Natural killer cell (primary cell): ENCODE data around the gene SLC35F1. TPM values are rescaled to one million over a fixed set of nuclear protein-coding genes. Genes with fewer than 3 reads are reported as not detected.

Source experiments
- ATAC-seq, 3 donors: fragments of 150-1000 bp in 2 of 3; fragments of 200-7000 bp in 1 of 3; cut with Tn5 transposase; 1 replicate in 1 of 3; 2 replicates in 2 of 3; pipeline ENCODE4 v1.10.0; 2021; ENCODE audit warnings: mild to moderate bottlenecking in 2 of 3, moderate library complexity in 2 of 3
- DNase-seq, 2 donors: peaks; one replicate each; pipeline versions ENCODE4 v3.0.0 to v3.0.0-alpha.2; 2013 to 2021; ENCODE audit warnings: mixed read lengths in 1 of 2
- H3K27ac ChIP-seq: one replicate; pipeline ENCODE4 v1.5.1; 2013; ENCODE audit warnings: mild to moderate bottlenecking, low read length
- H3K27me3 ChIP-seq: one replicate; pipeline ENCODE4 v1.6.1; 2013; ENCODE audit warnings: low read length; ENCODE audit not compliant: control insufficient read depth, insufficient read depth
- H3K36me3 ChIP-seq: one replicate; pipeline ENCODE4 v1.6.1; 2013; ENCODE audit warnings: low read length; ENCODE audit not compliant: control insufficient read depth, insufficient read depth
- H3K4me1 ChIP-seq: one replicate; pipeline ENCODE4 v1.6.1; 2013; ENCODE audit warnings: low read length; ENCODE audit not compliant: control insufficient read depth, insufficient read depth
- H3K4me3 ChIP-seq: one replicate; pipeline ENCODE4 v1.5.1; 2013; ENCODE audit warnings: low read length
- H3K9me3 ChIP-seq: one replicate; pipeline ENCODE4 v1.6.1; 2013; ENCODE audit warnings: low read length; ENCODE audit not compliant: control insufficient read depth, insufficient read depth
- H3K27ac Mint-ChIP-seq, 2 donors: one replicate each; pipeline ENCODE4 v1.8.0; 2022; ENCODE audit warnings: mild to moderate bottlenecking in 2 of 2, mixed read lengths in 2 of 2, moderate library complexity in 1 of 2
- H3K27me3 Mint-ChIP-seq, 2 donors: one replicate each; pipeline ENCODE4 v1.8.0; 2022; ENCODE audit warnings: low read depth in 2 of 2, mixed read lengths in 2 of 2
- H3K36me3 Mint-ChIP-seq: one replicate; pipeline ENCODE4 v1.8.0; 2022; ENCODE audit warnings: mixed read lengths
- H3K4me1 Mint-ChIP-seq, 2 donors: one replicate each; pipeline ENCODE4 v1.8.0; 2022; ENCODE audit warnings: mixed read lengths in 2 of 2
- H3K4me3 Mint-ChIP-seq: one replicate; pipeline ENCODE4 v1.8.0; 2022; ENCODE audit warnings: mild to moderate bottlenecking, moderate library complexity, mixed read lengths
- H3K9me3 Mint-ChIP-seq, 2 donors: one replicate each; pipeline ENCODE4 v1.8.0; 2022; ENCODE audit warnings: mixed read lengths in 2 of 2
- WGBS: methylation state at CpG from one replicate; pipeline ENCODE4 v1.1.7; 2013; ENCODE audit warnings: missing lambda C conversion rate; ENCODE audit not compliant: insufficient coverage; 5-methylcytosine and 5-hydroxymethylcytosine counted together
- intact Hi-C: fragments of 100-400 bp; cut with micrococcal nuclease; formaldehyde crosslinking; loops from one replicate; pipeline ENCODE4 v1.14.2; 2022
- total RNA-seq, 4 donors: library from RNA; stranded (reverse); fragments of 120-200 nt in 1 of 4; gene quantifications; one replicate each; pipeline versions ENCODE4 v1.2.3 to v1.2.4, GENCODE V29; 2013 to 2022
- TF ChIP-seq, protein P1 (sequence below): fragments of 200-600 bp; IDR thresholded peaks from one replicate; pipeline ENCODE4 v1.8.0; 2022; ENCODE audit warnings: antibody characterized with exemption

The SLC35F1 gene
- total RNA-seq, 3 donors from 2014 or later (not counting 1 experiment from before 2014, with no cell fraction given): not detected

DNA sequence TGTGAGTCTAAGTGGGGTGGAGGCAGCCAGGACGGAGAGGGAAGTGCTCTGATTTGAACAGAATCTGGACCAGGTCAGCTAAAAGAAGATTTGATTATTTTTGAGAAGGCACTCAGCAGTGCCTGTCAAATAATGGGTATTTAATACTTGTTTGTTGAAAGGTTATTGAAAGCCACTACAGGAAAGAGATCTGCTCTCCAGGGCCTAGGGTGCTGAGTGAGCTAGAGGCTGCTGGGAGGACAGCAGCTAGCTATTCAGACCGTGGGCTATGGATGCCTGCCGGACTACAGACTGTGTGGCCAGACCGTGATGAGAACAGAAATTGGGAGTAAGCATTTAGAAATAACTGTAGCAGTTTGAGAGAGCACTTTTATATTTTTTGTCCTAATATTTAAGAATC is 8.8 kb downstream of the SLC35F1 start:
- Histone ChIP-seq H3K27ac (no peak overlapping the region), H3K27me3 (peaks cover 12% of the 10 kb centered on the region), H3K4me3 (no peak overlapping the region), H3K36me3 (no peaks in the 10 kb centered on the region), H3K9me3 (no peaks in the 10 kb centered on the region), H3K4me1 (no peaks in the 10 kb centered on the region)
- no peak for ATAC-seq
- TF ChIP-seq, protein P1, sequence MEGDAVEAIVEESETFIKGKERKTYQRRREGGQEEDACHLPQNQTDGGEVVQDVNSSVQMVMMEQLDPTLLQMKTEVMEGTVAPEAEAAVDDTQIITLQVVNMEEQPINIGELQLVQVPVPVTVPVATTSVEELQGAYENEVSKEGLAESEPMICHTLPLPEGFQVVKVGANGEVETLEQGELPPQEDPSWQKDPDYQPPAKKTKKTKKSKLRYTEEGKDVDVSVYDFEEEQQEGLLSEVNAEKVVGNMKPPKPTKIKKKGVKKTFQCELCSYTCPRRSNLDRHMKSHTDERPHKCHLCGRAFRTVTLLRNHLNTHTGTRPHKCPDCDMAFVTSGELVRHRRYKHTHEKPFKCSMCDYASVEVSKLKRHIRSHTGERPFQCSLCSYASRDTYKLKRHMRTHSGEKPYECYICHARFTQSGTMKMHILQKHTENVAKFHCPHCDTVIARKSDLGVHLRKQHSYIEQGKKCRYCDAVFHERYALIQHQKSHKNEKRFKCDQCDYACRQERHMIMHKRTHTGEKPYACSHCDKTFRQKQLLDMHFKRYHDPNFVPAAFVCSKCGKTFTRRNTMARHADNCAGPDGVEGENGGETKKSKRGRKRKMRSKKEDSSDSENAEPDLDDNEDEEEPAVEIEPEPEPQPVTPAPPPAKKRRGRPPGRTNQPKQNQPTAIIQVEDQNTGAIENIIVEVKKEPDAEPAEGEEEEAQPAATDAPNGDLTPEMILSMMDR: no peak
- Mint-ChIP-seq H3K4me1 (no peaks in the 10 kb centered on the region), H3K9me3 (no peaks in the 10 kb centered on the region), H3K27me3 (peaks cover 5 to 15% of the 10 kb centered on the region in 2 donors), H3K36me3 (no peaks in the 10 kb centered on the region), H3K27ac (no peak overlapping the region), H3K4me3 (no peak overlapping the region)
- WGBS: 74% methylated on average over 4 of the region's 4 CpGs
- DNase-seq: no peak
- intact Hi-C loops: no loop called here

DNA sequence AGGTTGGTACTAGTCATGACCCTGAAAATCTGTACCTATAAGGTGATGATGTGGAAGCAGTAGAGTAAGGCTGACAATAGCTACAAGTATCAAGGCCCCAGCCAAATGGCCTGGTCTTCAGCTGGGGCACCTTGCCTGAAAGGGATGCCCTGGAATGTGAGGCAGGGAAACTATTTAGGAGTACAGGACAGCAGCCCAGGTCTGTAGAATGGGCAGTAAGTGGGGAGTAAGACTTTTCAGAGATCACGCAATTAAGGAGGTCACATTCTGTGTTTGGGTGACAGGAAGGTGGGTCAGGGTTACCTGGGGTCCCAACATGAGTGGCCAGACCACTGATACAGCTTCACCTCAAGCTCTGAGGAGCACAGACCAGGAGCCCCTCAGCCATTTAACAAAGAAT is 9.4 kb downstream of the SLC35F1 start:
- Mint-ChIP-seq H3K4me1 (no peaks in the 10 kb centered on the region), H3K27ac (no peak overlapping the region), H3K9me3 (no peaks in the 10 kb centered on the region), H3K27me3 (peaks cover 6 to 19% of the 10 kb centered on the region in 2 donors), H3K4me3 (no peak overlapping the region), H3K36me3 (no peaks in the 10 kb centered on the region)
- peaks cover 12% of the 10 kb centered on the region for H3K27me3 ChIP-seq
- ATAC-seq: no peak
- intact Hi-C loops: no loop called here
- no peak for DNase-seq
- no peaks in the 10 kb centered on the region for H3K36me3 ChIP-seq
- H3K4me1 ChIP-seq: no peaks in the 10 kb centered on the region
- no peaks in the 10 kb centered on the region for H3K9me3 ChIP-seq
- TF ChIP-seq, protein P1: no peak
- no peak overlapping the region for H3K4me3 ChIP-seq
- no peak overlapping the region for H3K27ac ChIP-seq
- 100% methylated on average over 1 of the region's 1 CpG for WGBS

DNA sequence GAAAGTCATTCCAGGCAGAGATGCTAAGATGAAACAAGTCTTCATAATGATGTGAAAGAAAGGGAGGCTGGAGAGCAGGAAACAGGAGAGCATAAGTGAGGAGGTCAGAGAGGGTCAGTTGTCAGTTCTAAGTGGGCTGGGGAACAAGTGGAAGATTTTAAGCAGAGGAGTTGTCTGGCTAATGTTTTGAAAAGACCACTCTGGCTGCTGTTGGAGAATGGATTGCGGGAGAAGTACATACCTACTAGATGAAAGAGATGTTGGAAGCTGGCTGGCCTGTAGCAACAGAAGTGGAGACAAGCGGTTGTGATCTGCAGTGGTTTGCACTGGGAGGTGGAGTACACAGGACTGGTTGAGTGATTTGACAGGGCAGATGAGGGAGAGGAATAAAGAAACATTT is 10.1 kb downstream of the SLC35F1 start:
- no peak overlapping the region for H3K4me3 ChIP-seq
- intact Hi-C loops: no loop called here
- no peaks in the 10 kb centered on the region for H3K4me1 ChIP-seq
- no peaks in the 10 kb centered on the region for H3K36me3 ChIP-seq
- Mint-ChIP-seq H3K9me3 (no peaks in the 10 kb centered on the region), H3K4me1 (no peaks in the 10 kb centered on the region), H3K4me3 (no peak overlapping the region), H3K36me3 (no peaks in the 10 kb centered on the region), H3K27ac (no peak overlapping the region), H3K27me3 (peaks cover 6 to 18% of the 10 kb centered on the region in 2 donors)
- DNase-seq (no peak), ATAC-seq (no peak)
- 86% methylated on average over 2 of the region's 2 CpGs for WGBS
- no peaks in the 10 kb centered on the region for H3K9me3 ChIP-seq
- TF ChIP-seq, protein P1: no peak
- H3K27ac ChIP-seq: no peak overlapping the region
- H3K27me3 ChIP-seq: peaks cover 12% of the 10 kb centered on the region

DNA sequence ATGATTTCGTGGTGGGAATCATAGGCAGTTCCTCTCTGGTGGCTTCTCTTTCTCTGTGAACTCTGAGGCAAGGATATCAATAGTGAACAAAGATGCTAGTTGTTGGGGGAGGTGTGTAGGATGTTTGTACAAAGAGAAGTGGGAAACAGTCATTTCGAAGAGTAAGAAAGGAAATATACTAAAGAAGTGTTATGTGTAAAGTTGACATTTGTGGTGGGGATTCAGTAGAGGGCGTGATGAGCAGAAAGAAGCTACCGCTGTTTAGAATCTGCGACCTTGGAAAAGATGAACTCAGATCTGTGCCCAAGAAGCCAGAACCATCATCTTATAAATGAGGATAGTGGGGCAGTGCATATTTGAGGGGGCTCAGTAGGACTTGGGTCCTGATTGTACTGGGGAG is 11.4 kb downstream of the SLC35F1 start:
- Mint-ChIP-seq H3K4me1 (no peaks in the 10 kb centered on the region), H3K27ac (no peak overlapping the region), H3K36me3 (no peaks in the 10 kb centered on the region), H3K9me3 (no peaks in the 10 kb centered on the region), H3K4me3 (no peak overlapping the region), H3K27me3 (peaks cover 3 to 15% of the 10 kb centered on the region in 2 donors)
- Histone ChIP-seq H3K27ac (no peak overlapping the region), H3K27me3 (peaks cover 12% of the 10 kb centered on the region), H3K4me3 (no peak overlapping the region), H3K4me1 (no peaks in the 10 kb centered on the region), H3K9me3 (no peaks in the 10 kb centered on the region), H3K36me3 (no peaks in the 10 kb centered on the region)
- 60% methylated on average over 5 of the region's 5 CpGs for WGBS
- TF ChIP-seq, protein P1: no peak
- intact Hi-C loops: no loop called here
- no peak for ATAC-seq
- no peak for DNase-seq
